Suprapubic skin (tissue), 3 donors: Measurements from ENCODE around the gene MAPRE2.
"Not testable (repeated sequence)": the region's sequence is repeated elsewhere in the genome, so short reads cannot be mapped to it uniquely, and the experiment has no call there.

Experiments
- CTCF ChIP-seq, 2 donors: fragments of 200-600 bp in 1 of 2; fragments of 450-650 bp in 1 of 2; sonication (generic) in 1 of 2; IDR thresholded peaks; one replicate each; pipeline ENCODE4 v1.5.1; 2016 to 2019; ENCODE audit warnings: antibody characterized with exemption in 2 of 2, mild to moderate bottlenecking in 1 of 2, moderate library complexity in 1 of 2
- EP300 ChIP-seq: sonication (generic); formaldehyde crosslinking; IDR thresholded peaks from one replicate; pipeline ENCODE4 v1.6.1; 2017; ENCODE audit warnings: antibody characterized with exemption
- POLR2A ChIP-seq, 2 donors: fragments of 450-650 bp; IDR thresholded peaks; one replicate each; pipeline ENCODE4 v1.6.1; 2017; ENCODE audit warnings: antibody characterized with exemption in 2 of 2, mild to moderate bottlenecking in 2 of 2, moderate library complexity in 2 of 2

GRCh38 chr18:35108088-35108487 lies 66.9 kb downstream of the MAPRE2 start:
- not testable (repeated sequence) for TF ChIP-seq CTCF (IDR thresholded peaks at IDR 0.05); EP300; POLR2A (IDR thresholded peaks at IDR 0.05)
